ENCODE data around the gene B3GNT7.

The B3GNT7 gene

DNA sequence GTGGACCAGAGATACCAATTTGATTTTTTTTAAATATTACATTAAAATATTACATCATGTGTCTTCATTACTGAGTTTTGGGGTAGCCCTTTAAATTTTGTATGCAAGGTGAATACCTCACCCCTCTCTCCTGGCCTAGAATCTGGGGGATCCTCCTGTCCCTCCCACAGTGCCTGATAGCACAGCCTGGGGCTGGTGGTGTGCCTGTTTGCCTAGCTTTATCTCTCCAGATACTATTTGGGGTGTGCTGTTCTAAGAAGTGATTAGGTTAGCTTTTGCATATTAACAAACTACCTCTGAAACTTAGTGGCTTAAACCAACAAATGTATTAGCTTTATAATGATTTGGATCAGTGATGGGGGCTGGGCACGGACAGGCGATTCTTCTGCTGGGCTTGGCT is 20.7 kb upstream of the B3GNT7 start:
- no peak for TF ChIP-seq FOXP2 (optimal IDR thresholded peaks at IDR 0.05; ENCODE audit: borderline replicate concordance, extremely low read depth, extremely low read length, insufficient read depth)
- TF ChIP-seq, protein P1, sequence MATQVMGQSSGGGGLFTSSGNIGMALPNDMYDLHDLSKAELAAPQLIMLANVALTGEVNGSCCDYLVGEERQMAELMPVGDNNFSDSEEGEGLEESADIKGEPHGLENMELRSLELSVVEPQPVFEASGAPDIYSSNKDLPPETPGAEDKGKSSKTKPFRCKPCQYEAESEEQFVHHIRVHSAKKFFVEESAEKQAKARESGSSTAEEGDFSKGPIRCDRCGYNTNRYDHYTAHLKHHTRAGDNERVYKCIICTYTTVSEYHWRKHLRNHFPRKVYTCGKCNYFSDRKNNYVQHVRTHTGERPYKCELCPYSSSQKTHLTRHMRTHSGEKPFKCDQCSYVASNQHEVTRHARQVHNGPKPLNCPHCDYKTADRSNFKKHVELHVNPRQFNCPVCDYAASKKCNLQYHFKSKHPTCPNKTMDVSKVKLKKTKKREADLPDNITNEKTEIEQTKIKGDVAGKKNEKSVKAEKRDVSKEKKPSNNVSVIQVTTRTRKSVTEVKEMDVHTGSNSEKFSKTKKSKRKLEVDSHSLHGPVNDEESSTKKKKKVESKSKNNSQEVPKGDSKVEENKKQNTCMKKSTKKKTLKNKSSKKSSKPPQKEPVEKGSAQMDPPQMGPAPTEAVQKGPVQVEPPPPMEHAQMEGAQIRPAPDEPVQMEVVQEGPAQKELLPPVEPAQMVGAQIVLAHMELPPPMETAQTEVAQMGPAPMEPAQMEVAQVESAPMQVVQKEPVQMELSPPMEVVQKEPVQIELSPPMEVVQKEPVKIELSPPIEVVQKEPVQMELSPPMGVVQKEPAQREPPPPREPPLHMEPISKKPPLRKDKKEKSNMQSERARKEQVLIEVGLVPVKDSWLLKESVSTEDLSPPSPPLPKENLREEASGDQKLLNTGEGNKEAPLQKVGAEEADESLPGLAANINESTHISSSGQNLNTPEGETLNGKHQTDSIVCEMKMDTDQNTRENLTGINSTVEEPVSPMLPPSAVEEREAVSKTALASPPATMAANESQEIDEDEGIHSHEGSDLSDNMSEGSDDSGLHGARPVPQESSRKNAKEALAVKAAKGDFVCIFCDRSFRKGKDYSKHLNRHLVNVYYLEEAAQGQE (IDR thresholded peaks at IDR 0.05; ENCODE audit: insufficient read depth in 1 of 2, low read depth in 2 of 2, low read length in 2 of 2): no peak
- no peak for TF ChIP-seq POLR2AphosphoS5 (IDR thresholded peaks at IDR 0.05; ENCODE audit: low read depth, low read length)
- no peak for TF ChIP-seq SIN3A (IDR thresholded peaks at IDR 0.05; ENCODE audit: borderline replicate concordance, insufficient read depth, low read length)
- TF ChIP-seq TAF1 (IDR thresholded peaks at IDR 0.05; ENCODE audit: borderline replicate concordance, insufficient read depth, low read length): no peak

- TF ChIP-seq, protein P1 (IDR thresholded peaks at IDR 0.05; ENCODE audit: insufficient read depth in 1 of 2, low read depth in 2 of 2, low read length in 2 of 2): no peak
These were observed 18.7 kb upstream of the B3GNT7 start for GRCh38 chr2:231376857-231377256.

DNA sequence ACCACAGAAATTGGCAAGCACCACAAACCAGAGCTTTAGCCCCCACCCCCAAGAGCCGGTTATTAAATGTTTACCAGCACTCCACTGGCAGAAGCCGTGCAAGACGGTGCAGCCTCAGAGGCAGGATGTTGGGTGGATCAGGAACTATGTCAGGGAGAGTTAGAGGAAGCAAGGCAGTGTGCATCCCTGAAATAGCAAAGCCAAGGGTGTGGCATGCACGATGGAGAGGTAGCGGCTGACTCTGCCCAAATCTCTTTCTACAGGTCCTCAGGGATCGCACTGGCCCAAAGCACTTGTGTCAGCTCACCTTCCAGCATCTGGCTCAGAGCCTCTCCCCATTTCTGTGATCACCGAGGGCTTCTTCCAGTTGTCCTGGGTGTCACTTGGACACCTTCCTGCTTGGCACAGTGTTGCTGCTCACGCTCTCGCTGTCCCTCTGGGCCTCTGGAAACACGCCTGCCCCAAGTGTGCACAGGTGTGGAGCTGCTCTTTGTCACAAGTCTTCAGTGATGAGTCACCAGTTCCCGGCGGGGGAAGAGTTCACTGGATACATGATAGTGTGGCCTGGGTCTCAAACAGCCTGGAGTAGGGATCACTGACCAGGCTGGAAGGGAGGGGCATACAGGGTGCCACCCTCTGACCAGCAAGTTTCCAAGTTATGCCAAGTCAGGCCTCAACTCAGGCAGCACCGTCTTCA is 17.3 kb upstream of the B3GNT7 start:
- TF ChIP-seq FOXP2 (optimal IDR thresholded peaks at IDR 0.05; ENCODE audit: borderline replicate concordance, extremely low read depth, extremely low read length, insufficient read depth) (no peak), TAF1 (IDR thresholded peaks at IDR 0.05; ENCODE audit: borderline replicate concordance, insufficient read depth, low read length) (no peak), SIN3A (IDR thresholded peaks at IDR 0.05; ENCODE audit: borderline replicate concordance, insufficient read depth, low read length) (no peak), POLR2AphosphoS5 (IDR thresholded peaks at IDR 0.05; ENCODE audit: low read depth, low read length) (no peak)
- TF ChIP-seq, protein P1 (IDR thresholded peaks at IDR 0.05; ENCODE audit: insufficient read depth in 1 of 2, low read depth in 2 of 2, low read length in 2 of 2): no peak

DNA sequence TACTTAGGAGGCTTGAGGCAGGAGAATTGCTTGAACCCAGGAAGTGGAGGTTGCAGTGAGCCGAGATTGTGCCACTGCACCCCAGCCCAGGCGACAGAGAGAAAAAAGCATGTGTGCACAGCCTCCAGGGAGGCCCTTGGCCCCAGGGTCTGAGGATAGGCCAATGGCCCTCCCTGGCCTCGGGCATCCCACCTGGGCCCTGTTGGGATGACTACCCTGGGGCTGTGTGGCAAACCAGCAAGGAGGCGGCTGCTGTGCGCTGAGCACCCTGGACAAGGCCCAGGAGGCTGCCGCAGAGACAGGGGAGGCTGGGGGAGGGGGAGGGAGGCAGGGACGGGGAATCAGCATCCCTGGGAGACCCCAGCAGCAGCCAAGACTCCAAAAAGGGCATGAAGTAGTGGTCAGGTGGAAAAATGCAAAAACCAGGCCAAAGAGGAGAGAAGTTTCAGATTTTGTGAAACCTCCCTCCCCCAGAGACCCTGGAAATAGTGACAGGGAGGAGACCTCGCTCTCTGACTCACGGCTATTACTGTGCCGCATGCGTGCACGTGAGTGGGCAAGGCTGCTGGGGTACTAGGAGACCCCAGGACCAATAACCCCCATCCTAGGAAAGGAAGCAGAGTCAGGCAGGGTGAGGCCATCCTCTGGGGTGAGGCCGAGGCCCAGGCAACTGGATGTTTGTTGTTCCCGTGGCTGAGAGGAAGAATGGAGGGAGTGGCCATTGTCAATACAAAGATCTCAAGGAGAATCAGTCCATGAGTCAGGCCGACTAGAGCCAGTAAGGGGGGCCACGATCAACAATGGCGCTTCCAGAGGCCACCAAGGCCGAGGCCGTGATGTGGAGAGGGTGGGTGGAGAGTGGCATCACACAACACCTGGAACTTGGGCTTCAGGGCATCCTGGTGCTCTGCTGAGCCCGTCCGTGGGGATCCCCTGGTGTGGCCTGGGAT is 16.0 kb upstream of the B3GNT7 start:
- TF ChIP-seq, protein P1 (IDR thresholded peaks at IDR 0.05; ENCODE audit: insufficient read depth in 1 of 2, low read depth in 2 of 2, low read length in 2 of 2): no peak
- TF ChIP-seq POLR2AphosphoS5 (IDR thresholded peaks at IDR 0.05; ENCODE audit: low read depth, low read length) (no peak), FOXP2 (optimal IDR thresholded peaks at IDR 0.05; ENCODE audit: borderline replicate concordance, extremely low read depth, extremely low read length, insufficient read depth) (no peak), TAF1 (IDR thresholded peaks at IDR 0.05; ENCODE audit: borderline replicate concordance, insufficient read depth, low read length) (no peak), SIN3A (IDR thresholded peaks at IDR 0.05; ENCODE audit: borderline replicate concordance, insufficient read depth, low read length) (no peak)
